ENCODE results near the gene TSHZ1. TPM values are rescaled to one million over a fixed set of nuclear protein-coding genes. Genes with fewer than 3 reads are reported as not detected.

The TSHZ1 gene, protein sequence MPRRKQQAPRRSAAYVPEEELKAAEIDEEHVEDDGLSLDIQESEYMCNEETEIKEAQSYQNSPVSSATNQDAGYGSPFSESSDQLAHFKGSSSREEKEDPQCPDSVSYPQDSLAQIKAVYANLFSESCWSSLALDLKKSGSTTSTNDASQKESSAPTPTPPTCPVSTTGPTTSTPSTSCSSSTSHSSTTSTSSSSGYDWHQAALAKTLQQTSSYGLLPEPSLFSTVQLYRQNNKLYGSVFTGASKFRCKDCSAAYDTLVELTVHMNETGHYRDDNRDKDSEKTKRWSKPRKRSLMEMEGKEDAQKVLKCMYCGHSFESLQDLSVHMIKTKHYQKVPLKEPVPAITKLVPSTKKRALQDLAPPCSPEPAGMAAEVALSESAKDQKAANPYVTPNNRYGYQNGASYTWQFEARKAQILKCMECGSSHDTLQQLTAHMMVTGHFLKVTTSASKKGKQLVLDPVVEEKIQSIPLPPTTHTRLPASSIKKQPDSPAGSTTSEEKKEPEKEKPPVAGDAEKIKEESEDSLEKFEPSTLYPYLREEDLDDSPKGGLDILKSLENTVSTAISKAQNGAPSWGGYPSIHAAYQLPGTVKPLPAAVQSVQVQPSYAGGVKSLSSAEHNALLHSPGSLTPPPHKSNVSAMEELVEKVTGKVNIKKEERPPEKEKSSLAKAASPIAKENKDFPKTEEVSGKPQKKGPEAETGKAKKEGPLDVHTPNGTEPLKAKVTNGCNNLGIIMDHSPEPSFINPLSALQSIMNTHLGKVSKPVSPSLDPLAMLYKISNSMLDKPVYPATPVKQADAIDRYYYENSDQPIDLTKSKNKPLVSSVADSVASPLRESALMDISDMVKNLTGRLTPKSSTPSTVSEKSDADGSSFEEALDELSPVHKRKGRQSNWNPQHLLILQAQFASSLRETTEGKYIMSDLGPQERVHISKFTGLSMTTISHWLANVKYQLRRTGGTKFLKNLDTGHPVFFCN (N-terminal part only)
- polyA plus RNA-seq (2013): 6.0 TPM

DNA sequence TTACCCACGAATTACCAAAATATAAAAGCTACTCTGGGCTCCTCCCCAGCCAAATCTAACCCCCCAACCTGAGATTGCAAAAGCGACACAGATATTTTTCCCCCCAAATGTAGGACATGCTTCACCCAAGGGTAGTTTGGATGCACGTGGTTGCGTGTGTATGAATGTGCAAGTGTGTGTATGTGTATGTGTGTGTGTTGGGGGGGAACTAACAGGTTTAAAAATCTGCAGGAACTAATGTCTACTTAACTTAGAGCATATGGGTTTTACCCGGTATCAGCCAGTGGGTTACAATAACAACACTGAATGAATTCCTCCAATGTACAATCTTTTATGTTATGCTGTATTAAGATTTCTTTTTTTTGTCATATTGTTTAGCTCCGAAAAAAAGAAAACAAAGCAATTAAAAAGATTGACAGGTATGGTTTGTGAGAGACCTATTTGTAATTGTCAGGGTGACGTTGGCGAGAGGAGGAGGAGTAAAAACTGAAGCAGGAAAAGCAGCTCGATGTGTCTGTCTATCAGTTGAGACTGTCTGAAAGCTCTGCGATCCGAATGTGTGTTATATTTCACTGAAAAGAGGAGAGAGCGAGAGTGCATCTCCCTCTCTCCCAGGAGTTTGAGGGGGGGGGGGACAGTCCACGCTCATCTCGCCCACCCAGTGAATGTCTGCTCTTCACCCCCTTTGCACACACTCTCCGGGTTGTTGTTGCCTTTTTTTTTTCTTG is at the start of gene TSHZ1:
Gene TSHZ1, plus strand, starts transcription at position 524 of the 728 bp plus-strand sequence. CDS start 1,080 bp downstream, outside the sequence.
- peaks cover 11 to 47% (median 36%) of the 10 kb centered on the region in 4 experiments for H3K4me1 ChIP-seq (ENCODE audit: control extremely low read depth in 1 of 4, control insufficient read depth in 4 of 4, insufficient read depth in 4 of 4, low read length in 3 of 4)
- H3K27ac ChIP-seq (ENCODE audit: insufficient read depth in 1 of 2, low read depth in 1 of 2, low read length in 2 of 2, poor library complexity in 1 of 2, severe bottlenecking in 2 of 2): peak within 1 kb of the TSS; percentile 71 to 91
- peaks cover 0 to 4% (median 2%) of the 10 kb centered on the region in 4 experiments for H3K36me3 ChIP-seq (ENCODE audit: control insufficient read depth in 4 of 4, insufficient read depth in 4 of 4, low read length in 3 of 4)
- no peaks in the 10 kb centered on the region for H3K9me3 ChIP-seq (ENCODE audit: control extremely low read depth in 1 of 5, control insufficient read depth in 4 of 5, insufficient read depth in 2 of 5, low read depth in 1 of 5, low read length in 4 of 5)
- 0% methylated on average over 6 of the region's 15 CpGs for WGBS (ENCODE audit: insufficient coverage)
- POLR2A ChIA-PET: interaction anchor here (0.6 to 0.9 kb wide), 3 partner anchors 15 to 1054 kb away, joined by 3 to 5 read pairs (median 3); no protein-coding TSS in a partner anchor
- DNase-seq: peak; percentile 86 to 95 (median 92)
- H3K27me3 ChIP-seq (replicated peaks in 2 of 5; ENCODE audit: control insufficient read depth in 4 of 5, insufficient read depth in 5 of 5, low read length in 4 of 5): peaks cover 0 to 22% (median 8%) of the 10 kb centered on the region in 5 experiments
- CTCF ChIA-PET: interaction anchor here (0.6 to 1.7 kb wide), 5 partner anchors 11 to 268 kb away, joined by 3 to 5 read pairs (median 3); no protein-coding TSS in a partner anchor
- peak within 1 kb of the TSS; percentile 79 to 95 (median 93) for H3K4me3 ChIP-seq (ENCODE audit: control insufficient read depth in 1 of 7, extremely low read depth in 1 of 7, insufficient read depth in 4 of 7, low read depth in 2 of 7, low read length in 6 of 7)

DNA sequence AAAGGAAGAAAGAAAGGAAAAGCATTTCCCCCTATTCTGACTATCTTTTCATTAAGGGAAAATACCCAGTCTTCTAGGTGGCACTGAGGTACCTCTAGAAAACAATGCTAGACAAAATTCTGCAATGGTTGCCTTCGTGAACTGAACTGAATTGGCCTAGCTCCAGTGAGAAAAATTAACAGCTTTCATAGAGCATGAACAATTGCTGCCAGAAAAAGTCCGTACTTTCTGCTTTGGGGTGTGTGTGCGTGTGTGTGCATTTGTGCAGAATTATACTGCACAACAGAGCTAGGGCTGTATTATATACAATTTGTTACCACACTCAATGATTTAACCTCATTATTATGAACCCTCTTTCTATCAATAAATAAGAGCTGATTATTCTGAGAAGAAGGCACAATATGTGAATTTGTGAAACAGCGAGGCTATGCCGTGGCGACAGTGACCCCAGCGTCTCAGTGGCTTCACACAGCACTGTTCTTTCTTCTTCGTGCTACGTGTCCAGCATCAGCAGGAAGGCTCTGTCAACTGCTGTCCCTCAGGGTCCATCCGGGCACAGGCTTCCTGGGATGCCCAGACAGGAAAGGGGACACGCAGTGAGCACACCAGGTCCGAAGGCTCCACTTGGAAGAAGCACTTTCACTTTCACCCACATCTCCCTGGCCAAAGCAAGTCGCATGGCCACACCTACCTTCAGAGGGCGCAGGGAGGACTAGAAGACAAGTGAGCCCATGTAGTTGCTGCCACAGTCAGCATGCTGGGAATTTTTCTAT is 49.2 kb upstream of the TSHZ1 start:
- DNase-seq: peak; percentile 76 to 85 (median 81)
- ChIA-PET POLR2A (no interaction called here), CTCF (interaction anchor here (1.5 kb wide), 1 partner anchor 45 kb away, joined by 3 read pairs; no protein-coding TSS in a partner anchor)
- Histone ChIP-seq H3K9me3 (ENCODE audit: control extremely low read depth in 1 of 5, control insufficient read depth in 4 of 5, insufficient read depth in 2 of 5, low read depth in 1 of 5, low read length in 4 of 5) (peaks cover 0 to 3% (median 0%) of the 10 kb centered on the region in 5 experiments), H3K27me3 (replicated peaks in 2 of 5; ENCODE audit: control insufficient read depth in 4 of 5, insufficient read depth in 5 of 5, low read length in 4 of 5) (no peaks in the 10 kb centered on the region), H3K27ac (ENCODE audit: insufficient read depth in 1 of 2, low read depth in 1 of 2, low read length in 2 of 2, poor library complexity in 1 of 2, severe bottlenecking in 2 of 2) (peak overlapping the region; percentile 56 to 84), H3K4me1 (ENCODE audit: control extremely low read depth in 1 of 4, control insufficient read depth in 4 of 4, insufficient read depth in 4 of 4, low read length in 3 of 4) (peaks cover 0 to 9% (median 0%) of the 10 kb centered on the region in 4 experiments), H3K36me3 (ENCODE audit: control insufficient read depth in 4 of 4, insufficient read depth in 4 of 4, low read length in 3 of 4) (no peaks in the 10 kb centered on the region), H3K4me3 (ENCODE audit: control insufficient read depth in 1 of 7, extremely low read depth in 1 of 7, insufficient read depth in 4 of 7, low read depth in 2 of 7, low read length in 6 of 7) (peak overlapping the region; percentile 54 to 95 (median 84))
- WGBS (ENCODE audit: insufficient coverage): 16% methylated on average over 9 of the region's 14 CpGs

DNA sequence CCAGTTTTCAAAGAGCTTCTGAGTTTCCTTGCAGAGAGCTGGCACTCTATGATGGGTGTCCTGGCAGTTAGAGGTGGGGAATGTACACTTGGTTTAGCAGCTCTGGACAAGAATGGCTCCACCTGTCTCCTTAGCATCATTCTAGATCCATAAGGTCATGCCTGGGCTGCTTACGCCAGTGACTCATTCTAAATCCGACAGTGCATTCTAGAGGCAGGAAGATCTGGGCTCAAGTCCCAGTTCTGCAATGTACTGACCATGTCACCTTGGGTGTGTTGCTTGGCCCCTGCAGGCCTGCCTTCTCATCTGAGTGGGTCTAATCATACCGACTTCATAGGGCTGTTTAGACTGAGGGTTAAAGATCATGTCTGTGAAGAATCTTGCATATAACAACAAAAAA is 48.1 kb upstream of the TSHZ1 start:
- ChIA-PET CTCF (no interaction called here), POLR2A (interaction anchor here (0.6 kb wide), 1 partner anchor 1579 kb away, joined by 6 read pairs; no protein-coding TSS in a partner anchor)
- WGBS (ENCODE audit: insufficient coverage): 100% methylated on average over 2 of the region's 3 CpGs
- Histone ChIP-seq H3K27ac (ENCODE audit: insufficient read depth in 1 of 2, low read depth in 1 of 2, low read length in 2 of 2, poor library complexity in 1 of 2, severe bottlenecking in 2 of 2) (no peak overlapping the region), H3K4me1 (ENCODE audit: control extremely low read depth in 1 of 4, control insufficient read depth in 4 of 4, insufficient read depth in 4 of 4, low read length in 3 of 4) (peaks cover 0 to 9% (median 0%) of the 10 kb centered on the region in 4 experiments), H3K9me3 (ENCODE audit: control extremely low read depth in 1 of 5, control insufficient read depth in 4 of 5, insufficient read depth in 2 of 5, low read depth in 1 of 5, low read length in 4 of 5) (peaks cover 0 to 3% (median 0%) of the 10 kb centered on the region in 5 experiments), H3K36me3 (ENCODE audit: control insufficient read depth in 4 of 4, insufficient read depth in 4 of 4, low read length in 3 of 4) (no peaks in the 10 kb centered on the region), H3K4me3 (ENCODE audit: control insufficient read depth in 1 of 7, extremely low read depth in 1 of 7, insufficient read depth in 4 of 7, low read depth in 2 of 7, low read length in 6 of 7) (no peak overlapping the region), H3K27me3 (replicated peaks in 2 of 5; ENCODE audit: control insufficient read depth in 4 of 5, insufficient read depth in 5 of 5, low read length in 4 of 5) (no peaks in the 10 kb centered on the region)
- no peak for DNase-seq

DNA sequence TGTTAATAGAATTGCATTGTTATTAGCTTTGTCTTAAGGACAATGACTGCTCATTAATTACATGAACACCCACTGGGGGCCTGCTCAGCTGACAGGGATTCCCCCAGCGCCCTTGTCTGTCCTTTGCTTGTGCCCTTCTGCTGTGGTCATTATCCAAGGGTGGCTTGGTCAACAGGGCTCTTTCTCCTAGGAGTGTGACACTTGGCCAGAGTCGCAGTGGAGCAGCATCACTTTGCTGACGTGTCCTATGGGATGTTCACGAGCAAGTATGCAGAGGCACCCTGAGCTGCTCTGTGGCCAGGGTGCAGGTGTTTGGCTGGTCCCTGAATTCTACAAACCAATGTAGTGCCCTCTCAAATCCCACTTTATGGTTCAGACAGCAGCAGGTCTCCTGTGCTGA is 47.6 kb upstream of the TSHZ1 start:
- CTCF ChIA-PET: no interaction called here
- H3K9me3 ChIP-seq (ENCODE audit: control extremely low read depth in 1 of 5, control insufficient read depth in 4 of 5, insufficient read depth in 2 of 5, low read depth in 1 of 5, low read length in 4 of 5): peaks cover 0 to 3% (median 0%) of the 10 kb centered on the region in 5 experiments
- 96% methylated on average over 4 of the region's 4 CpGs for WGBS (ENCODE audit: insufficient coverage)
- H3K4me1 ChIP-seq (ENCODE audit: control extremely low read depth in 1 of 4, control insufficient read depth in 4 of 4, insufficient read depth in 4 of 4, low read length in 3 of 4): peaks cover 0 to 9% (median 0%) of the 10 kb centered on the region in 4 experiments
- no peaks in the 10 kb centered on the region for H3K36me3 ChIP-seq (ENCODE audit: control insufficient read depth in 4 of 4, insufficient read depth in 4 of 4, low read length in 3 of 4)
- no peak for DNase-seq
- POLR2A ChIA-PET: interaction anchor here (0.6 kb wide), 1 partner anchor 1579 kb away, joined by 6 read pairs; no protein-coding TSS in a partner anchor
- H3K27me3 ChIP-seq (replicated peaks in 2 of 5; ENCODE audit: control insufficient read depth in 4 of 5, insufficient read depth in 5 of 5, low read length in 4 of 5): peaks cover 0 to 2% (median 0%) of the 10 kb centered on the region in 5 experiments
- H3K4me3 ChIP-seq (ENCODE audit: control insufficient read depth in 1 of 7, extremely low read depth in 1 of 7, insufficient read depth in 4 of 7, low read depth in 2 of 7, low read length in 6 of 7): no peak overlapping the region
- H3K27ac ChIP-seq (ENCODE audit: insufficient read depth in 1 of 2, low read depth in 1 of 2, low read length in 2 of 2, poor library complexity in 1 of 2, severe bottlenecking in 2 of 2): no peak overlapping the region

DNA sequence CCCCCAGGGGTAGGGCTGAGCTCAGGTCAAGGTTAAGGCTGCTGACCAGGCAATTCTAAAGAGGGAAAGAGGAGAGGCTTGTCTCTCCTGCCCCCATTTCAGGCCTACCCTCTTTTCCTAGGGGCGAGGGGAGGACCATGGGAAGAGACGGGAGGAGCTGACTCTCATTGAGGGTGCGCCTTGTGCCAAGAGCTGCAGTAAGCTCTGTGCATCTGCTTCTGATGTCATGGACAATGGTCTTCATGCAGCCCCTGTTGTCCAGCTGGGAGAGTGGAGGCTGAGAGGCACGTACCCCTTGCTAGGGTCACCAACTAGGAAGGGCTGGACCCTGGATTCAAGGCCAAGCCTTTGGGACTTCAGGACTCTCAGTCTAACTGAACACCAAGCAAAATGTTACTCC is 46.9 kb upstream of the TSHZ1 start:
- Histone ChIP-seq H3K36me3 (ENCODE audit: control insufficient read depth in 4 of 4, insufficient read depth in 4 of 4, low read length in 3 of 4) (no peaks in the 10 kb centered on the region), H3K4me3 (ENCODE audit: control insufficient read depth in 1 of 7, extremely low read depth in 1 of 7, insufficient read depth in 4 of 7, low read depth in 2 of 7, low read length in 6 of 7) (no peak overlapping the region), H3K4me1 (ENCODE audit: control extremely low read depth in 1 of 4, control insufficient read depth in 4 of 4, insufficient read depth in 4 of 4, low read length in 3 of 4) (peaks cover 0 to 9% (median 0%) of the 10 kb centered on the region in 4 experiments), H3K9me3 (ENCODE audit: control extremely low read depth in 1 of 5, control insufficient read depth in 4 of 5, insufficient read depth in 2 of 5, low read depth in 1 of 5, low read length in 4 of 5) (peaks cover 0 to 3% (median 0%) of the 10 kb centered on the region in 5 experiments), H3K27ac (ENCODE audit: insufficient read depth in 1 of 2, low read depth in 1 of 2, low read length in 2 of 2, poor library complexity in 1 of 2, severe bottlenecking in 2 of 2) (no peak overlapping the region), H3K27me3 (replicated peaks in 2 of 5; ENCODE audit: control insufficient read depth in 4 of 5, insufficient read depth in 5 of 5, low read length in 4 of 5) (peaks cover 0 to 2% (median 0%) of the 10 kb centered on the region in 5 experiments)
- WGBS (ENCODE audit: insufficient coverage): 100% methylated on average over 1 of the region's 4 CpGs
- POLR2A ChIA-PET: no interaction called here
- DNase-seq: no peak
- CTCF ChIA-PET: no interaction called here

DNA sequence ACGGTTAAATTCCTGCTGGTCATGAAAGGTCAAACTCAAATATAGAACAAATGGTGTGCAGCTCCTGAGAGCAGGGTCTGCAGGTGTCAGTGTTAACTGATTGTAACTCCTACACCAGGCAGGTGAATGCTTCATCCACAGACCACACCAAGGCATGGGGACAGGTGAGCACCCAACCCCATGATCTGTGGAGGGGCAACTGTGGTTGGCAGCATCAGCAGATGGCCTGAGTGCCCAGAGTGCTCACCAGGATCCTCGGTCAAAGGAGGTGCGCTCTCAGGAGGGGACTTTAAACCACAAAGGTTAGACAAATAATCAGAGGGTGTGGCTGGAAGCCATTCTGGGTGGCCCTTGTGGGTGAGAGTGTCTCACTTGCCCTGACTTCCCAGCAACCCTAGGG is 46.1 kb upstream of the TSHZ1 start:
- peaks cover 0 to 3% (median 0%) of the 10 kb centered on the region in 5 experiments for H3K9me3 ChIP-seq (ENCODE audit: control extremely low read depth in 1 of 5, control insufficient read depth in 4 of 5, insufficient read depth in 2 of 5, low read depth in 1 of 5, low read length in 4 of 5)
- CTCF ChIA-PET: interaction anchor here (0.9 kb wide), 1 partner anchor 9 kb away, joined by 4 read pairs; no protein-coding TSS in a partner anchor
- peaks cover 0 to 9% (median 0%) of the 10 kb centered on the region in 4 experiments for H3K4me1 ChIP-seq (ENCODE audit: control extremely low read depth in 1 of 4, control insufficient read depth in 4 of 4, insufficient read depth in 4 of 4, low read length in 3 of 4)
- H3K27ac ChIP-seq (ENCODE audit: insufficient read depth in 1 of 2, low read depth in 1 of 2, low read length in 2 of 2, poor library complexity in 1 of 2, severe bottlenecking in 2 of 2): no peak overlapping the region
- H3K36me3 ChIP-seq (ENCODE audit: control insufficient read depth in 4 of 4, insufficient read depth in 4 of 4, low read length in 3 of 4): no peaks in the 10 kb centered on the region
- DNase-seq: no peak
- no peak overlapping the region for H3K4me3 ChIP-seq (ENCODE audit: control insufficient read depth in 1 of 7, extremely low read depth in 1 of 7, insufficient read depth in 4 of 7, low read depth in 2 of 7, low read length in 6 of 7)
- WGBS (ENCODE audit: insufficient coverage): 100% methylated on average over 3 of the region's 3 CpGs
- peaks cover 0 to 2% (median 0%) of the 10 kb centered on the region in 5 experiments for H3K27me3 ChIP-seq (replicated peaks in 2 of 5; ENCODE audit: control insufficient read depth in 4 of 5, insufficient read depth in 5 of 5, low read length in 4 of 5)
- POLR2A ChIA-PET: no interaction called here

All from common myeloid progenitor, CD34-positive (primary cell).